GM23338 (cell line): Measurements from ENCODE around the gene AQP9. TPM values are rescaled to one million over a fixed set of nuclear protein-coding genes. Genes with fewer than 3 reads are reported as not detected.

Source experiments
- ATAC-seq: fragments of 200-7000 bp; cut with Tn5 transposase; 3 replicates; pipeline ENCODE4 v1.9.1; 2020
- DNase-seq: peaks from one replicate; pipeline ENCODE4 v3.0.0-alpha.2; 2015; ENCODE audit warnings: low spot score
- H2AFZ ChIP-seq: fragments of 200-600 bp; sonication (generic); 2 replicates; pipeline ENCODE4 v1.8.0; 2016; ENCODE audit warnings: antibody characterized with exemption, mild to moderate bottlenecking, moderate library complexity
- H3F3A ChIP-seq: fragments of 200-600 bp; sonication (generic); replicated peaks from 2 replicates; pipeline ENCODE4 v1.8.0; 2017; ENCODE audit warnings: antibody characterized with exemption, mixed run types, low read depth
- H3K27ac ChIP-seq: fragments of 200-600 bp; sonication (generic); 2 replicates; pipeline ENCODE4 v1.6.1; 2016; ENCODE audit warnings: low read depth
- H3K27me3 ChIP-seq: fragments of 200-600 bp; sonication (generic); 2 replicates; pipeline ENCODE4 v1.8.0; 2016; ENCODE audit warnings: mild to moderate bottlenecking, mixed run types, moderate library complexity; ENCODE audit not compliant: insufficient read depth
- H3K36me3 ChIP-seq: fragments of 200-600 bp; sonication (generic); 2 replicates; pipeline ENCODE4 v1.8.0; 2016; ENCODE audit warnings: mild to moderate bottlenecking; ENCODE audit not compliant: insufficient read depth
- H3K4me1 ChIP-seq: fragments of 200-600 bp; sonication (generic); 2 replicates; pipeline ENCODE4 v1.8.0; 2016; ENCODE audit warnings: mild to moderate bottlenecking, moderate library complexity; ENCODE audit not compliant: insufficient read depth
- H3K4me2 ChIP-seq: fragments of 200-600 bp; sonication (generic); 2 replicates; pipeline ENCODE4 v1.7.1; 2017; ENCODE audit warnings: mixed run types
- H3K4me3 ChIP-seq: fragments of 200-600 bp; sonication (generic); 2 replicates; pipeline ENCODE4 v1.6.1; 2016; ENCODE audit warnings: mixed run types
- H3K79me2 ChIP-seq: fragments of 200-600 bp; sonication (generic); replicated peaks from 2 replicates; pipeline ENCODE4 v1.8.0; 2017; ENCODE audit warnings: mild to moderate bottlenecking; ENCODE audit not compliant: insufficient read depth
- H3K9me2 ChIP-seq: fragments of 200-600 bp; sonication (generic); 2 replicates; pipeline ENCODE4 v1.8.0; 2017; ENCODE audit not compliant: insufficient read depth
- H4K20me1 ChIP-seq: fragments of 200-600 bp; sonication (generic); replicated peaks from 2 replicates; pipeline ENCODE4 v1.8.0; 2017; ENCODE audit warnings: mild to moderate bottlenecking; ENCODE audit not compliant: insufficient read depth
- H3K27ac Mint-ChIP-seq: 2 replicates; pipeline ENCODE4 v1.8.0; 2020; ENCODE audit warnings: inconsistent platforms, mild to moderate bottlenecking, moderate library complexity, mixed read lengths
- H3K27me3 Mint-ChIP-seq: 3 replicates; pipeline ENCODE4 v1.8.0; 2022; ENCODE audit warnings: low read depth, mild to moderate bottlenecking, moderate library complexity, mixed read lengths, inconsistent platforms; ENCODE audit not compliant: insufficient read depth, poor library complexity
- H3K36me3 Mint-ChIP-seq: 3 replicates; pipeline ENCODE4 v1.8.0; 2021; ENCODE audit warnings: low read depth, mild to moderate bottlenecking, inconsistent platforms, moderate library complexity, mixed read lengths
- H3K4me1 Mint-ChIP-seq: 3 replicates; pipeline ENCODE4 v1.8.0; 2020; ENCODE audit warnings: mild to moderate bottlenecking, inconsistent platforms, mixed read lengths
- H3K4me3 Mint-ChIP-seq: 3 replicates; pipeline ENCODE4 v1.8.0; 2021; ENCODE audit warnings: moderate library complexity, mild to moderate bottlenecking, inconsistent platforms, mixed read lengths
- H3K9me3 Mint-ChIP-seq: 3 replicates; pipeline ENCODE4 v1.8.0; 2020; ENCODE audit warnings: moderate library complexity, mild to moderate bottlenecking, inconsistent platforms, mixed read lengths
- CREB1 ChIP-seq: fragments of 250-450 bp; sonication (Bioruptor Pico); IDR thresholded peaks from 2 replicates; pipeline ENCODE4 v1.5.0; 2020; ENCODE audit warnings: low read depth, mild to moderate bottlenecking, moderate library complexity
- CTCF ChIP-seq, 2 experiments: fragments of 200-600 bp in 1 of 2; sonication (generic) in 1 of 2; conservative IDR thresholded peaks; 2 replicates each; pipeline versions ENCODE4 v1.5.1 to v1.6.1; 2016 to 2017; ENCODE audit warnings: antibody characterized with exemption in 2 of 2, low read depth in 2 of 2, mild to moderate bottlenecking in 2 of 2, moderate library complexity in 1 of 2
- ETS1 ChIP-seq: IDR thresholded peaks from 2 replicates; pipeline ENCODE4 v1.6.1; 2016; ENCODE audit warnings: antibody characterized with exemption
- EZH2 ChIP-seq: fragments of 200-600 bp; sonication (generic); IDR thresholded peaks from one replicate; pipeline ENCODE4 v1.8.0; 2017; ENCODE audit warnings: antibody characterized with exemption, mild to moderate bottlenecking, low read depth; ENCODE audit not compliant: unreplicated experiment
- EZH2phosphoT487 ChIP-seq: fragments of 200-600 bp; sonication (generic); IDR thresholded peaks from one replicate; pipeline ENCODE4 v1.8.1; 2018; ENCODE audit warnings: antibody characterized with exemption; ENCODE audit not compliant: unreplicated experiment
- JUNB ChIP-seq: IDR thresholded peaks from one replicate; pipeline ENCODE4 v1.6.1; 2016; ENCODE audit warnings: antibody characterized with exemption; ENCODE audit not compliant: unreplicated experiment
- NANOG ChIP-seq: IDR thresholded peaks from 2 replicates; pipeline ENCODE4 v1.6.1; 2016; ENCODE audit warnings: antibody characterized with exemption, borderline replicate concordance
- POLR2AphosphoS5 ChIP-seq: IDR thresholded peaks from 2 replicates; pipeline ENCODE4 v1.6.1; 2016; ENCODE audit warnings: antibody characterized with exemption, low read depth
- REST ChIP-seq: IDR thresholded peaks from one replicate; pipeline ENCODE4 v1.6.1; 2018; ENCODE audit warnings: antibody characterized with exemption; ENCODE audit not compliant: unreplicated experiment
- STAT1 ChIP-seq: IDR thresholded peaks from one replicate; pipeline ENCODE4 v1.6.1; 2016; ENCODE audit warnings: antibody characterized with exemption; ENCODE audit not compliant: unreplicated experiment
- ZNF114 ChIP-seq: fragments of 250-450 bp; sonication (Bioruptor Pico); IDR thresholded peaks from 2 replicates; pipeline ENCODE4 v1.5.0; 2020; ENCODE audit warnings: mild to moderate bottlenecking, moderate library complexity
- ZNF331 ChIP-seq: fragments of 250-450 bp; sonication (Bioruptor Pico); IDR thresholded peaks from 2 replicates; pipeline ENCODE4 v1.5.0; 2020; ENCODE audit warnings: low read depth, mild to moderate bottlenecking, moderate library complexity
- ZNF462 ChIP-seq: fragments of 250-450 bp; sonication (Bioruptor Pico); IDR thresholded peaks from 2 replicates; pipeline ENCODE4 v1.5.0; 2020; ENCODE audit warnings: mild to moderate bottlenecking, moderate library complexity
- polyA plus RNA-seq: library from polyadenylated mRNA; unstranded; fragments of >200 nt; fragmentation: Nextera tagmentation; extraction: Ambion mirVana; gene quantifications from 2 replicates; pipeline ENCODE4 v1.2.1, GENCODE V29; 2016
- total RNA-seq: library from RNA; depleted of rRNA; stranded (reverse); fragments of >200 nt; shearing (Covaris generic); gene quantifications from 2 replicates; pipeline ENCODE4 v1.2.3, GENCODE V29; 2014

Gene AQP9
- total and polyA plus RNA-seq, 2 experiments from 2014 or later, result not detected

- Mint-ChIP-seq H3K4me1 (peaks cover 6% of the 10 kb centered on the region), H3K9me3 (no peaks in the 10 kb centered on the region), H3K27ac (no peak overlapping the region), H3K27me3 (peaks cover under 1% of the 10 kb centered on the region), H3K4me3 (no peak overlapping the region), H3K36me3 (no peaks in the 10 kb centered on the region)
- Histone ChIP-seq H3K4me3 (no peak overlapping the region), H3K4me2 (no peak overlapping the region), H3K27me3 (no peaks in the 10 kb centered on the region), H3F3A (no peaks in the 10 kb centered on the region), H3K36me3 (no peaks in the 10 kb centered on the region), H4K20me1 (no peaks in the 10 kb centered on the region), H3K4me1 (no peaks in the 10 kb centered on the region), H3K9me2 (peaks cover 13% of the 10 kb centered on the region; the same call in 1 of the 2 replicates), H2AFZ (no peak overlapping the region), H3K27ac (no peak overlapping the region), H3K79me2 (no peaks in the 10 kb centered on the region)
- no peak for DNase-seq
- ATAC-seq, result no peak
- no peak for TF ChIP-seq ZNF114
- no peak for TF ChIP-seq ETS1
- no peak for TF ChIP-seq REST
- TF ChIP-seq ZNF331 (CRISPR knock-in tag), result no peak
- TF ChIP-seq EZH2phosphoT487, result no peak
- no peak for TF ChIP-seq STAT1
- TF ChIP-seq ZNF462 (CRISPR knock-in tag), result no peak
- no peak for TF ChIP-seq CREB1 (CRISPR knock-in tag)
- no peak for TF ChIP-seq JUNB
- TF ChIP-seq NANOG, result no peak
- no peak for TF ChIP-seq CTCF (conservative IDR thresholded peaks at IDR 0.05; ENCODE audit: low read depth in 2 of 2)
- TF ChIP-seq POLR2AphosphoS5, result no peak
- no peak for TF ChIP-seq EZH2
Observed at GRCh38 chr15:58108117-58108516, 30.1 kb upstream of the AQP9 start.
